Measurements from ENCODE around the gene SH3RF3.

- TF ChIP-seq EZH2 (IDR thresholded peaks at IDR 0.05; ENCODE audit: insufficient read depth, low read length) (no peak), CTCF (IDR thresholded peaks at IDR 0.05; ENCODE audit: insufficient read depth, low read depth, low read length) (no peak)
Measured at GRCh38 chr2:109230941-109231420, 102.0 kb downstream of the SH3RF3 start.
